HEK293 (cell line): ENCODE measurements around the gene HERC4.
A peak's percentile ranks its signal among the peaks of the same experiment; 100 is the strongest.

ENCODE experiments used
- EGR2 ChIP-seq: fragments of 450-650 bp; formaldehyde crosslinking; IDR thresholded peaks from 2 replicates; pipeline ENCODE4 v1.5.1; 2016; ENCODE audit warnings: low read depth, missing biosample characterization, missing genetic modification characterization
- GLI4 ChIP-seq: fragments of 450-650 bp; formaldehyde crosslinking; IDR thresholded peaks from 2 replicates; pipeline ENCODE4 v1.5.1; 2016; ENCODE audit warnings: missing biosample characterization, missing genetic modification characterization
- HOXA7 ChIP-seq: sonication (generic); formaldehyde crosslinking; IDR thresholded peaks from 2 replicates; pipeline ENCODE4 v1.8.1; 2022; ENCODE audit warnings: missing genetic modification reagents, borderline replicate concordance
- INSM2 ChIP-seq: fragments of 450-650 bp; formaldehyde crosslinking; IDR thresholded peaks from 2 replicates; pipeline ENCODE4 v1.5.1; 2016; ENCODE audit warnings: missing biosample characterization, missing genetic modification characterization
- KLF1 ChIP-seq: fragments of 450-650 bp; formaldehyde crosslinking; IDR thresholded peaks from 2 replicates; pipeline ENCODE4 v1.5.1; 2016; ENCODE audit warnings: missing biosample characterization, missing genetic modification characterization
- KLF7 ChIP-seq: fragments of 450-650 bp; formaldehyde crosslinking; IDR thresholded peaks from 2 replicates; pipeline ENCODE4 v1.5.1; 2016; ENCODE audit warnings: missing biosample characterization, missing genetic modification characterization, borderline replicate concordance
- PBX3 ChIP-seq: sonication (generic); formaldehyde crosslinking; IDR thresholded peaks from 2 replicates; pipeline ENCODE4 v1.8.1; 2022; ENCODE audit warnings: mild to moderate bottlenecking, moderate library complexity, missing genetic modification reagents
- SETDB1 ChIP-seq: IDR thresholded peaks from one replicate; pipeline ENCODE4 v1.6.1; 2017; ENCODE audit warnings: mild to moderate bottlenecking, low read length, moderate library complexity, mixed read lengths; ENCODE audit not compliant: insufficient read length
- SP3 ChIP-seq: fragments of 450-650 bp; formaldehyde crosslinking; IDR thresholded peaks from 2 replicates; pipeline ENCODE4 v1.5.1; 2016; ENCODE audit warnings: missing biosample characterization, missing genetic modification characterization
- YY2 ChIP-seq: fragments of 450-650 bp; formaldehyde crosslinking; IDR thresholded peaks from 2 replicates; pipeline ENCODE4 v1.5.1; 2016; ENCODE audit warnings: missing biosample characterization, missing genetic modification characterization
- ZIC2 ChIP-seq: fragments of 450-650 bp; formaldehyde crosslinking; IDR thresholded peaks from 2 replicates; pipeline ENCODE4 v1.5.1; 2016; ENCODE audit warnings: missing biosample characterization, missing genetic modification characterization
- ZNF112 ChIP-seq: fragments of 450-650 bp; formaldehyde crosslinking; IDR thresholded peaks from 2 replicates; pipeline ENCODE4 v1.5.0; 2017; ENCODE audit warnings: missing biosample characterization, missing genetic modification characterization
- ZNF19 ChIP-seq: fragments of 450-650 bp; formaldehyde crosslinking; IDR thresholded peaks from 2 replicates; pipeline ENCODE4; 2016; ENCODE audit warnings: missing biosample characterization, missing genetic modification characterization, low read depth
- ZNF221 ChIP-seq: fragments of 450-650 bp; formaldehyde crosslinking; IDR thresholded peaks from 2 replicates; pipeline ENCODE4 v1.5.1; 2017; ENCODE audit warnings: missing biosample characterization, missing genetic modification characterization, borderline replicate concordance
- ZNF24 ChIP-seq: fragments of 450-650 bp; formaldehyde crosslinking; IDR thresholded peaks from 2 replicates; pipeline ENCODE4 v1.5.1; 2016; ENCODE audit warnings: missing biosample characterization, missing genetic modification characterization
- ZNF26 ChIP-seq: fragments of 450-650 bp; formaldehyde crosslinking; IDR thresholded peaks from 2 replicates; pipeline ENCODE4 v1.5.1; 2016; ENCODE audit warnings: missing biosample characterization, missing genetic modification characterization
- ZNF324 ChIP-seq: fragments of 450-650 bp; formaldehyde crosslinking; IDR thresholded peaks from 2 replicates; pipeline ENCODE4 v1.5.1; 2016; ENCODE audit warnings: missing biosample characterization, missing genetic modification characterization
- ZNF37A ChIP-seq: fragments of 450-650 bp; IDR thresholded peaks from 2 replicates; pipeline ENCODE4 v1.5.1; 2018; ENCODE audit warnings: missing biosample characterization, missing genetic modification characterization
- ZNF404 ChIP-seq: fragments of 450-650 bp; formaldehyde crosslinking; IDR thresholded peaks from 2 replicates; pipeline ENCODE4 v1.5.1; 2017; ENCODE audit warnings: missing biosample characterization, missing genetic modification characterization
- ZNF529 ChIP-seq: fragments of 450-650 bp; formaldehyde crosslinking; IDR thresholded peaks from 2 replicates; pipeline ENCODE4 v1.5.1; 2017; ENCODE audit warnings: missing genetic modification characterization, missing biosample characterization; ENCODE audit not compliant: insufficient replicate concordance
- ZNF580 ChIP-seq: fragments of 450-650 bp; formaldehyde crosslinking; IDR thresholded peaks from 2 replicates; pipeline ENCODE4 v1.5.1; 2016; ENCODE audit warnings: missing biosample characterization, missing genetic modification characterization
- ZNF623 ChIP-seq: fragments of 450-650 bp; formaldehyde crosslinking; IDR thresholded peaks from 2 replicates; pipeline ENCODE4 v1.5.1; 2016; ENCODE audit warnings: missing biosample characterization, missing genetic modification characterization
- ZNF654 ChIP-seq: fragments of 450-650 bp; formaldehyde crosslinking; IDR thresholded peaks from 2 replicates; pipeline ENCODE4 v1.5.1; 2016; ENCODE audit warnings: low read depth, missing biosample characterization, missing genetic modification characterization
- ZNF76 ChIP-seq: fragments of 450-650 bp; formaldehyde crosslinking; IDR thresholded peaks from 2 replicates; pipeline ENCODE4; 2016; ENCODE audit warnings: low read depth, missing biosample characterization, missing genetic modification characterization, borderline replicate concordance
- ZNF791 ChIP-seq: fragments of 450-650 bp; formaldehyde crosslinking; IDR thresholded peaks from 2 replicates; pipeline ENCODE4 v1.5.1; 2016; ENCODE audit warnings: missing biosample characterization, missing genetic modification characterization
- ZNF792 ChIP-seq: fragments of 450-650 bp; formaldehyde crosslinking; IDR thresholded peaks from 2 replicates; pipeline ENCODE4 v1.5.1; 2016; ENCODE audit warnings: missing biosample characterization, missing genetic modification characterization
- ZSCAN23 ChIP-seq: fragments of 450-650 bp; formaldehyde crosslinking; IDR thresholded peaks from 2 replicates; pipeline ENCODE4 v1.5.1; 2016; ENCODE audit warnings: missing biosample characterization, missing genetic modification characterization
- ZSCAN5A ChIP-seq: fragments of 450-650 bp; formaldehyde crosslinking; IDR thresholded peaks from 2 replicates; pipeline ENCODE4 v1.5.1; 2016; ENCODE audit warnings: missing biosample characterization, missing genetic modification characterization
- TF ChIP-seq, protein P1 (sequence below): fragments of 450-650 bp; formaldehyde crosslinking; IDR thresholded peaks from 2 replicates; pipeline ENCODE4 v1.5.1; 2016; ENCODE audit warnings: missing biosample characterization, missing genetic modification characterization
- TF ChIP-seq, protein P2 (sequence below): fragments of 450-650 bp; formaldehyde crosslinking; IDR thresholded peaks from 2 replicates; pipeline ENCODE4 v1.5.1; 2016; ENCODE audit warnings: missing biosample characterization, missing genetic modification characterization, borderline replicate concordance

The HERC4 gene

GRCh38 chr10:67884842-67885670 is 190.0 kb downstream of the HERC4 start (continued):
- TF ChIP-seq ZNF324 (tag by site-specific recombination) (0 out of 2 replicates have a peak, but pooled peaks have one; percentile 17), PBX3 (CRISPR knock-in tag) (peak; percentile 55; the same call in 1 of the 2 replicates), ZNF24 (tag by site-specific recombination) (no peak), INSM2 (tag by site-specific recombination) (no peak; the same call in 1 of the 2 replicates), SETDB1 (no peak), GLI4 (peak; percentile 78; the same call in 1 of the 2 replicates), ZNF623 (tag by site-specific recombination) (no peak), ZNF792 (tag by site-specific recombination) (no peak), ZIC2 (tag by site-specific recombination) (no peak; the same call in 1 of the 2 replicates), ZNF221 (tag by site-specific recombination) (no peak), ZNF37A (no peak), HOXA7 (CRISPR knock-in tag) (no peak), ZNF529 (tag by site-specific recombination) (no peak), ZNF19 (tag by site-specific recombination) (no peak), ZNF26 (no peak), ZSCAN5A (no peak), ZNF112 (no peak), SP3 (tag by site-specific recombination) (peak; percentile 74), KLF7 (tag by site-specific recombination) (no peak), ZNF404 (tag by site-specific recombination) (no peak), ZSCAN23 (tag by site-specific recombination) (no peak), ZNF654 (tag by site-specific recombination) (no peak), ZNF580 (no peak), YY2 (tag by site-specific recombination) (no peak), EGR2 (peak; percentile 71), KLF1 (tag by site-specific recombination) (peak; percentile 51), ZNF791 (tag by site-specific recombination) (no peak), ZNF76 (no peak)
- TF ChIP-seq, protein P1, sequence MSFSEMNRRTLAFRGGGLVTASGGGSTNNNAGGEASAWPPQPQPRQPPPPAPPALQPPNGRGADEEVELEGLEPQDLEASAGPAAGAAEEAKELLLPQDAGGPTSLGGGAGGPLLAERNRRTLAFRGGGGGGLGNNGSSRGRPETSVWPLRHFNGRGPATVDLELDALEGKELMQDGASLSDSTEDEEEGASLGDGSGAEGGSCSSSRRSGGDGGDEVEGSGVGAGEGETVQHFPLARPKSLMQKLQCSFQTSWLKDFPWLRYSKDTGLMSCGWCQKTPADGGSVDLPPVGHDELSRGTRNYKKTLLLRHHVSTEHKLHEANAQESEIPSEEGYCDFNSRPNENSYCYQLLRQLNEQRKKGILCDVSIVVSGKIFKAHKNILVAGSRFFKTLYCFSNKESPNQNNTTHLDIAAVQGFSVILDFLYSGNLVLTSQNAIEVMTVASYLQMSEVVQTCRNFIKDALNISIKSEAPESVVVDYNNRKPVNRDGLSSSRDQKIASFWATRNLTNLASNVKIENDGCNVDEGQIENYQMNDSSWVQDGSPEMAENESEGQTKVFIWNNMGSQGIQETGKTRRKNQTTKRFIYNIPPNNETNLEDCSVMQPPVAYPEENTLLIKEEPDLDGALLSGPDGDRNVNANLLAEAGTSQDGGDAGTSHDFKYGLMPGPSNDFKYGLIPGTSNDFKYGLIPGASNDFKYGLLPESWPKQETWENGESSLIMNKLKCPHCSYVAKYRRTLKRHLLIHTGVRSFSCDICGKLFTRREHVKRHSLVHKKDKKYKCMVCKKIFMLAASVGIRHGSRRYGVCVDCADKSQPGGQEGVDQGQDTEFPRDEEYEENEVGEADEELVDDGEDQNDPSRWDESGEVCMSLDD (tag by site-specific recombination), result no peak
- TF ChIP-seq, protein P2, sequence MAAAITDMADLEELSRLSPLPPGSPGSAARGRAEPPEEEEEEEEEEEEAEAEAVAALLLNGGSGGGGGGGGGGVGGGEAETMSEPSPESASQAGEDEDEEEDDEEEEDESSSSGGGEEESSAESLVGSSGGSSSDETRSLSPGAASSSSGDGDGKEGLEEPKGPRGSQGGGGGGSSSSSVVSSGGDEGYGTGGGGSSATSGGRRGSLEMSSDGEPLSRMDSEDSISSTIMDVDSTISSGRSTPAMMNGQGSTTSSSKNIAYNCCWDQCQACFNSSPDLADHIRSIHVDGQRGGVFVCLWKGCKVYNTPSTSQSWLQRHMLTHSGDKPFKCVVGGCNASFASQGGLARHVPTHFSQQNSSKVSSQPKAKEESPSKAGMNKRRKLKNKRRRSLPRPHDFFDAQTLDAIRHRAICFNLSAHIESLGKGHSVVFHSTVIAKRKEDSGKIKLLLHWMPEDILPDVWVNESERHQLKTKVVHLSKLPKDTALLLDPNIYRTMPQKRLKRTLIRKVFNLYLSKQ (tag by site-specific recombination), result 0 out of 2 replicates have a peak, but pooled peaks have one; percentile 44
